ENCODE results near the gene GIPC3.
A peak's percentile ranks its signal among the peaks of the same experiment; 100 is the strongest.
"Not testable (repeated sequence)": the region's sequence is repeated elsewhere in the genome, so short reads cannot be mapped to it uniquely, and the experiment has no call there.

The GIPC3 gene

DNA sequence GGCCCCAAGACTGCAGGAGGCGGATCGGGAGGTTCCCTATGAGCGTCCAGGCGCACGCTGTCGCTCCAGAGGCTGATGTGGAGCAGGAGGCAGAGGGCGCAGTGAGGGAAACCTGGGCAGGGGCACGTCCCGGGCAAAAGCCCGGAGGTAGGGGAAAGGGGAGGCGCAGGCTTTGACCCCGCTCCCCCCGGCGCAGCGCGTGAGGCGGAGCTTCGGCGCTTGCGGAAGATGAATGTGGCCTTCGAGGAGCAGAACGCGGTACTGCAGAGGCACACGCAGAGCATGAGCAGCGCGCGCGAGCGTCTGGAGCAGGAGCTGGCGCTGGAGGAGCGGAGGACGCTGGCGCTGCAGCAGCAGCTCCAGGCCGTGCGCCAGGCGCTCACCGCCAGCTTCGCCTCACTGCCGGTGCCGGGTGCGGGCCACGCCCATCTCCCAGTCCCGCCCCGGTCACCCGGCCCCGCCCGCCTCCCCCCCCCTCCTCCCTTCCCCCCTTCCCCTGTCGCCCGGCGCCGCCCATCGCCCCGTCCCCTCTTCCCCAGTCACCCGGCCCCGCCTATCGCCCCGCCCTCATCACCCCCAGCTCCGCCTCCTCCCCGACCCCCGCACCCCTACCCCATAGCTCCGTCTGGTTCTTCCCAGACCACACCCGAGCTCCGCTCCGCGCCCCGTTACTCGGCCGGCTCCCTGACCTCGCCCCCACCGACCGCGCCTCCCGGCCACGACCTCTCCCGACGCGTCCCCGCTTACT is 8.4 kb upstream of the GIPC3 start:
- DNase-seq (ENCODE audit: low read depth in 2 of 2): no peak

DNA sequence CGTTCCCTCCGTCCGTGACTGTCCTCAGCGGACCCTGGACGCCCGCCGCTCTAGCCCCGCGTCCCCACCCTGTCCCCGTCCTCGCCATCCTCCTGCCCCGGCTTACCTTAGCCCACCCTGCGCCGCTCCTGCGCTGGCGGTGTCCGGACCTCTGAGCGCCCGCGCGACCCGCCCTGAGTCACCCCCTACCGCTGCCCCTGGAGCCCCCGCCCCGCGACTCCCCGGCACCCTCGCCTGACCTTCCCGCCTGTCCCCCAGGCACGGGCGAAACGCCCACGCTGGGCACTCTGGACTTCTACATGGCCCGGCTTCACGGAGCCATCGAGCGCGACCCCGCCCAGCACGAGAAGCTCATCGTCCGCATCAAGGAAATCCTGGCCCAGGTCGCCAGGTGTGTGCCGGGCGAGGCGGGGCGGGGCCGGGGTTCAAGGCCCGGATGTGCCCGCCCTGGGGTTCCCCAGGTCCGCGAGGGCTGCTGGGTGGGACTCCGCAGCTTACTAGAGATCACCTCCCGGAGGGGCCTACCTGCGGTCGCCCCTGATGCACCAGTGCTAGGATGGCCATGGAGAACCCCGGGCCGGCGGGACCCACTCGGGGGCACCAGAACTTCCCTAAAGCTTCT is 7.4 kb upstream of the GIPC3 start:
- DNase-seq (ENCODE audit: low read depth in 2 of 2): no peak

DNA sequence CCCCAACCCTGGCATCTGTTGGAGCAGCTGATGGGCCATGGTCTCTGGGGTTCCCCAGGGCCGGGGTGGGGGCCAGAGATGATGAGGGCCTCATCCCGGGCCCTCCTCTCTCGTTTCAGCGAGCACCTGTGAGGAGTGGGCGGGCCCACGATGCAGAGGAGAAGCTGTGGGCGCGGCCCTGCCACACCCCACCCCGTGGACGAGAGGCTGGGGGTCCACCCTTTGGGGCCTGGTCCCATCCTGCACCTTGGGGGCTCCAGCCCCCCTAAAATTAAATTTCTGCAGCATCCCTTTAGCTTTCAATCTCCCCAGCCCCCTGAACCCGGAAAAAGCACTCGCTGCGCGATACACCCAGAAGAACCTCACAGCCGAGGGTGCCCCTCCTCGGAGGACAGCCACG is 6.9 kb upstream of the GIPC3 start:
- DNase-seq (ENCODE audit: low read depth in 2 of 2): no peak

DNA sequence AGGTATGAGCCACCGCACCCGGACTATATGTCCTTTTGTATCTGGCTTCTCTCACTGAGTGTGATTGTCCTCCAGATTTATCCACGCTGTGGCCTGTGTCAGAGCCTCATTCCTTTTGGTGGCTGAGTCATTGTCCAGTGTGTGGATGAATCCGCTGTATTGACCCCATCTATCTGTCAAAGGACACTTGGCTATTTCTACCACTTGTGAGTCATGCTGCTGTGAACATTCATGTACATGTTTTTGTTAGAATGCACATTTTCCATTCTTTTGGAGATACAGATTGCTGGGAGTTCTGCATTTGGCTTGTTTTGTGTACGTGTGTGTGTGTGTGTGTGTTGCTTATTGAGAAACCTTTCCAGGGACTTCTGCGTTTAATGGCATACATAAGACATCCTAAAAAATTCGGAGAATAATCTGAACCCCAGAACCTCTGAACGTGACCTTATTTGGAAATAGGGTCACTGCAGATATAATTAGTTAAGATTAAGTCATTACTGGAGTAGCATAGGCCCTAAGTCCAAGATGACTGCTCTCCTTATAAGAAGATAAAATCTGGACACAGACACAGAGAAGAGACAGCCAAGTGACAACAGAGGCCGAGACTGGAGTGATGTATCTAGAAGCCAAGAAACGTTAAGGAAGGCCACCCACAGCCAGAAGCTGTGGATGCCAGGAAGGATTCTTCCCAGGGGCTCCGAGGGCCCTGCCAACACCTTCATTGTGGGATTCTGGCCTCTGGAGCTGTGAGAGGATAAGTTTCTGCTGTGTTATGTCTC is 4.9 kb upstream of the GIPC3 start:
- no peak for DNase-seq (ENCODE audit: low read depth in 2 of 2)

DNA sequence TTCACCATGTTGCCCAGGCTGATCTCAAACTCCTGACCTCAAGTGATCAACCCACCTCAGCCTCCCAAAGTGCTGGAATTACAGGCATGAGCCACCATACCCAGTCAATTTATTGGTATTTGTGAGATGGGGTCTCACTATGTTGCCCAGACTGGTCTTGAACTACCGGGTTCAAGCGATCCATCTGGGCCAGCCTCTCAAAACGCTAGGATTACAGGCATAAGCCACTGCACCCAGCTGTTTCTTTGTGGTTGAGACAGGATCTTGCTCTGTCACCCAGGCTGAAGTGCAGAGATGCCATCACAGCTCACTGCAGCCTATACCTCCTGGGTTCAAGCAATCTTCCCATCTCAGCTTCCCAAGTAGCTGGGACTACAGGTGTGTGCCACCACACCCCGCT is 3.5 kb upstream of the GIPC3 start:
- not testable (repeated sequence) for DNase-seq (ENCODE audit: low read depth in 2 of 2)

DNA sequence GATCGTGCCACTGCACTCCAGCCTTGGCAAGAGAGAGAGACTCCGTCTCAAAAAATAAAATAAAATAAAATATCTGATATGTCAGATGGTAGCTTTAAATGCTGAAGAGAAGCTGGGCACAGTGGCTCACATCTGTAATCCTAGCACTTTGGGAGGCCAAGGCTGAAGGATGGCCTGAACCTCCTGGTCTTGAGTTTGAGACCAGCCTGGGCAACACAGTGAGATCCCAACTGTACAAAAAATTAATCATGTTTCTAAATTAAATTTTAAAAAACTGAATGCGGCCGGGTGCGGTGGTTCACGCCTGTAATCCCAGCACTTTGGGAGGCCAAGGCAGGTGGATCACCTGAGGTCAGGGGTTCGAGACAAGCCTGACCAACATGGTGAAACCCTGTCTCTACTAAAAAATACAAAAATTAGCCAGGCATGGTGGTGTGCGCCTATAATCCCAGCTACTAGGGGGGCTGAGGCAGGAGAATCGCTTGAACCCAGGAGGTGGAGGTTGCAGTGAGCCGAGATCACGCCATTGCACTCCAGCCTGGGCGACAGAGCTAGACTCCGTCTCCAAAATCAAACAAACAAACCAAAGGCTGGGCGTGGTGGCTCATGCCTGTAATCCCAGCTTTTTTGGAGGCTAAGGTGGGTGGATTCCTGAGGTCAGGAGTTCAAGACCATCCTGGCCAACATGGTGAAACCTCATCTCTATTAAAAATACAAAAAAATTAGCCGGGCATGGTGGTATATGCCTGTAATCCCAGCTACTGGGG is 1.1 kb upstream of the GIPC3 start:
- not testable (repeated sequence) for DNase-seq (ENCODE audit: low read depth in 2 of 2)

DNA sequence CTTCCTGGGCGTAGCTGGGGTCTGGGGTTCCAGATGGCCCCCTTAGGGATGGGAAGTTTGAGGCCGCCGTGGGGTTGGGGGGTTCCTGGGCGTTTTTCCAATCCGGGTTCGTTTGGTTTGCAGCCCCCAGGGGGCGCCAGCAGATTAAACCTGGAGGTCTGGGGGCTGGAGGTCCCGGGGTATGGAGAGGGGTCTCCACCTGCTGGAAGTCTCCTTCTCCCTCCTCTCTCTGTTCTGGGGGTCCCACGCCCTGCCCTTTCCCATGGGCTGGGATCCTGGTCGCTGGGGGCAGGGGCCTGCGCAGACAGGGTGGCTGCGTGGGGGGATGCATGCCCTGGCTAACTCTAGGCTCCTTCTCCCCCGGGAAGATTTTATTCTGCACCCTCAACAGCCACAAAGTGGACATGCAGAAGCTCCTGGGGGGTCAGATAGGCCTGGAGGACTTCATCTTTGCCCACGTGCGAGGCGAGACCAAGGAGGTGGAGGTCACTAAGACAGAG is 899 bp downstream of the GIPC3 start:
- peak in 1 of 2 donors; percentile 28 for DNase-seq (ENCODE audit: low read depth in 2 of 2)

DNA sequence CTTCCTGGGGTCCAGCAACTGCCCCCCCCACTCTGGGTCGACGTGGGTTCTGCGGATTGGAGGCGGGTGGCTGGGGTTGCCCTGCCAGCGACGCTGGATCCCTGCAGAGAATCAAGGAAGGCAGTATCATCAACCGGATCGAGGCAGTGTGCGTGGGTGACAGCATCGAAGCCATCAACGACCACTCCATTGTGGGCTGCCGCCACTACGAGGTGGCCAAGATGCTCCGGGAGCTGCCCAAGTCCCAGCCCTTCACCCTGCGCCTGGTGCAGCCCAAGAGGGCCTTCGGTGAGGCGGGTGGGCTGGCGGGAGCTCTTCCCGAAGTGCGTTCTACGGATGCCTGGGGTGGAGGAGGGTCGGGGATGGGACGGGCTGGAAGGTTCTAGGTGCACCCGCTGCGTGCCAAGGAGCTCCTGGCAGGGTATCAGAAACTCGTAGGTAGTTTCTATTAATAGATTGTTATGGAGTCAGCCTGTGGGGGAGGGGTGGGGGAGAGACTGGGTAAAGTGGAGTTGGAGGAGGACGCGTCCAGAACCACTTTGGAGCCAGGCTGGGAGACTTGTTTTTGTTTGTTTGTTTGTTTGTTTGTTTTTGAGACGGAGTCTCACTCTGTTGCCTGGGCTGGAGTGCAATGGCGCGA is 1.5 kb downstream of the GIPC3 start:
- DNase-seq (ENCODE audit: low read depth in 2 of 2): no peak

DNA sequence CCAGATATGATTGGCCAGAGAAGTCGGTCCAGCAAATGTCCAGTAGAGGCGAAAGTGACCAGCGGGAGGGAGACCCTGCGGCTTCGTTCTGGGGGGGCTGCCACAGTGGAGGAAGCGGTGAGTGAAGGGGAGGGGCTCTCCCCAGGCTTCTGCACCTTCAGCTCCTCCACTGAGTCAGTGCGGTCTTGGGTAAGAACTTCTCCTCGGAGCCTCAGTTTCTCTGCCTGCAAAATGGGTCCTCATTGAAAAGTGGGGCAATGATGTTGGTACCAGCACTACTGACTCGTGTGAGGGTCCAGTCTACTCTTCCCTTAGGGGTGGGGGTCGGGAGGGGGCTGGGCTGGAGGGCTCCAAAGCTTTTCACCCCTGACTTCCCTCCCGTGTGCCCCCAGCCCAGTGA is 4.2 kb downstream of the GIPC3 start:
- no peak for DNase-seq (ENCODE audit: low read depth in 2 of 2)

DNA sequence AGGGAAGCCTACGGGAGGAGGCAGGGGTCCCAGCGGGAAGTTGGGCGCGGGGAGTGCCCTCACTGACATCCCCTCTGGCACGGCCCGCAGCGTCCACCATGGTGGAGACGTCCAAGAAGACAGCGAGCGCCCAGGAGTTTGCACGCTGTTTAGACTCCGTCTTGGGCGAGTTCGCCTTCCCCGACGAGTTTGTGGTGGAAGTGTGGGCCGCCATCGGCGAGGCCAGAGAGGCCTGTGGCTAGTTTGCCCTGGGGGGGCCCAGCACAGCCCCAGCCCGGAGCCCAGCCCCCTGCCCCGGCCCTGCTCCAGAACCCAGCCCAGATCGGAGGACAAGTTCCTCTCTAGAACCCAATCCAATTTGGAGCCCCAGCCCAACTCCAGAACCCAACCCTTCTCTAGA is 4.7 kb downstream of the GIPC3 start:
- DNase-seq (ENCODE audit: low read depth in 2 of 2): no peak

DNA sequence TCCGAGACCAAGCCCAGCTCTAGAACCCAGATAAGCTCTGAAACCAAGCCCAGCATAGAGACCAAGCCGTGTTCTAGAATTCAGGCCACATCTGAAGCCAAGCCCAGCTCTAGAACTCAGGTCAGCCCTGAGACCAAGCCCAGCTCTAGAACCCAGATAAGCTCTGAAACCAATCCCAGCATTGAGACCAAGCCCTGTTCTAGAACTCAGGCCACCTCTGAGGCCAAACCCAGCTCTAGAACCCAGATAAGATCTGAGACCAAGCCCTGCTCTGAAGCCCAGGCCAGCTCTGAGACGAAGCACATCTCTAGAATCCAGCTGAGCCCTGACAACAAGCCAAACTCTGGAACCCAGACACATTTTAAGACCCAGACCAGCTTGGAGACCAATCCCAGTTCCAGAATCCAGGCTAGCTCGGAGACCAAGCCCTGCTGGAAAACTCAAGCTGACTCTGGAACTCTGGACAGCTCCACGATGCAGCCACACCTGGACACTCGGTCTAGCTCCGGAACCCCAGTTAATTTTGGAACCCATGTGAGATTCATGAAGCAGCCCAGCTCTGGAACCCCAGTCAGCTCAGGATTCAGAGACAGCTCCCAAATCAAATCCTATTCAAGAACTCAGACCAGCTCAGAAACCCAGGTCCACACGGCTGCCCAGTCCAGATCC is 5.8 kb downstream of the GIPC3 start:
- DNase-seq (ENCODE audit: low read depth in 2 of 2): no peak

DNA sequence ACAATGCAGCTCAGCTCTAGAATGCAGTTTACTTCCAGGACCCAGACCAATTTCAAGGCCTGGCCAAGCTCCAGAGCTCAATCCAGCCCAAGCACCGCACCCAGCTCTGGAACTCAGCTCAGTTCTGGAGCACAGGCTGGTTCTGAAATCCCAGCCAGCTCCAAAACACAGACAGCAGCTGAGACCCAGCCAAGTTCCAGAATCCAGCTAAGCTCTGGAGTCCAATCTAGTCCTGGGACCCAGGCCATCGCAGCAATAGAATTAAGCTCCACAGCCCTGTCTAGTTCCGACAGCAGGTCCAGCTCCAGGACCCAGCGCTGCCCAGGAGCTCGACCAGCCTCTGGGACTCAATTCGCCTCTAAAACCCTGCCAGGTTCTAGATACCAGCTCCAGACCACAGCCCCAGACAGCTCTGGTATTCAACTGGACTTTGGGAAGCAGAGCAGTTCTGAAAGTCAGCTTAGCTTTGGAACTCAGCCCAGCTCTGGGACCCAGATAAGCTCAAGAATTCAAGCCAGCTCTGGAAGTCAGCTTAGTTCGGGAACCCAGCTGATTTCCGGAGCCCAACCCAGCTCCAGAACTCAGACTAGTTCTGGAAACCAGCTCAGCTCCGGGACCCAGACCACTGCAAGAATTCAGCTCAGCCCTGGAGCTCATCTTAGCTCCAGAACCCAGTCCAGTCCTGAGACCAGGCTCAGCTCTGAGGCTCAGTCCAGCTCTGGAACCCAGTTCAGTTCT is 6.8 kb downstream of the GIPC3 start:
- DNase-seq (ENCODE audit: low read depth in 2 of 2): no peak

DNA sequence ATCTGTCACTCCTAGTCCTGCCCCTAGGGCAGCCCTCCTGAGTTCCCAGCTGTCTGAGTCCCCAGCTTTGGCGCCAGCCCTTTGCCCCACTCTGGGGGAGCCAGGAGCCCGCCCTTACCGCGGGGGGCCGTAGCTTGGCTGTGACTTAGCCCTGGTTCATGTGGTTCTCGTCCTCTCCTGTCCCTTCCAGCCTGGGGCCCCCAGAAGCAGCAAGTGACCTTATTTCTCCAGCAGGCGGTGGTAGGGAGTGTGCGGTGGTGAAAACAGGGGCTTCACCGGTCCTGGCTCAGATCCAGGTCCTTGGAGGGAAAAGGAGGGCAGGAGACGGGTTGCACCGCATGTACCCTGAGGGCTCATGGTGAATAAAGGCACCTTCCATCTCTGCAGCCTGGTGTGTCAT is 7.9 kb downstream of the GIPC3 start:
- no peak for DNase-seq (ENCODE audit: low read depth in 2 of 2)

DNA sequence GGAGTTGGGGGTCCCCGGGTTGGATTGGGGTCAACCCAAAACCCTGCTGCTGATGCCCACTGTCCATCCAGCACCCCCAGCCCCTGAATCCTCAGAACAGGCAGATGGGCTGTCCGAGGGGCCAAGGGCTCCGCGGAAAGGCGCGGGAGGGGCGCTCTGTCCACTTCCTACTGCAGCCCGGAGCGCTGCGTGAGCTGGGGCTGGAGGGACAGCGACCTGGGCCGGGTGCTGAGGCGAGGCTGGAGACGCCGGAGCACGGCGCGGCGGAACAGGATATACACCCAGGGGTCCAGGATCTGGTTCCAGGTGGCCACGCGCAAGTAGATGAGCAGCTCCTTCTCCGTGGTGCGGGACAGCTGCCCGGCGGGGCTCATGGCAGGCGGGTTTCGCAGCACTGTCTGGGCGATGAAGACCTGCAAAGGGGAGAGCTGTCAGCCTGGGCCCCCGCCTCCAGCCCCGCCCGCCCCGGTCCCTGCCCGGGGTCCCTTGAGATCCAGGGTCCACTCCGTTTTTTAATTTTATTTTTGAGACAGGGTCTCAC is 10.3 kb downstream of the GIPC3 start:
- no peak for DNase-seq (ENCODE audit: low read depth in 2 of 2)

DNA sequence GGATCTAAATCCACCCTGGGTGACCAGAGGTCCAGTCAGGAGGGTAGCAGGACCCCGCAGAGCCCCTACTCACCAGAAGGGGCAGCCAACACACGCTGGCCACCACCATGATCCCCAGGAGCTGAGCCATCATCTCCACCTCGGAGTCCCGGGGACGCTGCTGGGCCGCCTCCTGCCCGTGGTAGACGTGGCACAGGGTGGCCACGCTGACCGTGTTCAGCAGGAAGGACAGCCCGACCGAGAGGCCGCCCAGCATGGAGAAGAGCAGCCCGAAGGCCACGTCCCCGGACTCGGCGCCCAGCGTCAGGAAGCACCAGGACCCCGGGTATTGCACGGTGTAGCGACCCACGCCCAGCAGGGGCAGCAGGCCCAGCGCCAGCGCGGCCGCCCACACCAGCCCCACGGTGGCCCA is 14.5 kb downstream of the GIPC3 start:
- DNase-seq (ENCODE audit: low read depth in 2 of 2): no peak

DNA sequence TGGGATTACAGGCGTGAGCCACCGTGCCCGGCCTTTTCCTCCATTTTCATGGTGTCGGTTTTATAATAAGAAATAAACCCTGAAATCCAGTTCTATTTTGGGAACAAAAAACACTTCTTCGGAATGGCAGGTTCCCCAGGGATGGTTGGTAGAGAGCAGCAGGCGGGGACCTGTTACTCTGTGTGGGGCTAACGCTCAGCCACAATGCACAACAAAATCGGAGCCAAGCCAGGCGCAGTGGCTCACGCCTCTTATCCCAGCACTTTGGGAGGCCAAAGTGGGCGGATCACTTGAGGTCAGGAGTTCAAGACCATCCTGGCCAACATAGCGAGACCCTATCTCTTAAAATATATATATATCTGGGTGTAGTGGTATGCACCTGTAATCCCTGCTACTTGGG is 15.7 kb downstream of the GIPC3 start:
- no peak for DNase-seq (ENCODE audit: low read depth in 2 of 2)

DNA sequence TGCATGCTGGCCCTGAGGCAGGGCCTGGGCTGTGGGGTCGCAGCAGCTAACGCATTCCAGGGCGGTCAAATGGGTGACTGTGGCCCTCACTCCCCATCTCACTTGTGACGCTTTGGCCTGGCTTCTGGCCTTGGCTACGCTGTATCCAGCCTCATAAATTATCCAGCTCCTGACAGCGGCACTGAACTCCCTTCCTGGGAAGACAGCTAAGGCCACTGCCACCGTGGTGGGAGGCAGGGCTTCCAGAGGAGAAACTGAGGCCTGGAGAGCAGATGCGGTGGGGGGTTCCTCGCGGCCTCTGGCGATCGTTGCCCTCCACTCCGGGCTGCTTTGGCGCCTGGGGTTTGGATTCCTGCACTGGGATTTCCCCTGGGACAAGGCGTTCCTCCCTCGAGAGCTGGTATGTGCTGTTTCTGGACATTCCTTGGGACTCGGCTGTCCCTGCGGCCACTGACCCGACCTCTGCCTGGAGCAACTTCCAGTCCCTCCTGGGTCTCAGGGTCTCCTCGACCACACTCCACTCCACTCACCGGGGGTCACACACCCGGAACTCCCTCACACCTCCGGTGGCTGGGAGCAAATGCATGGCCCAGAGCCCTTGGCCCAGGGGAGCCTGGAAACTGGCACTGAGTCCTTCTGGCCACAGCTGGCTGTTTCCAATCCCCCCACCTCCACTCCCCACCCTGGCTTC is 18.0 kb downstream of the GIPC3 start:
- DNase-seq (ENCODE audit: low read depth in 2 of 2): no peak

DNA sequence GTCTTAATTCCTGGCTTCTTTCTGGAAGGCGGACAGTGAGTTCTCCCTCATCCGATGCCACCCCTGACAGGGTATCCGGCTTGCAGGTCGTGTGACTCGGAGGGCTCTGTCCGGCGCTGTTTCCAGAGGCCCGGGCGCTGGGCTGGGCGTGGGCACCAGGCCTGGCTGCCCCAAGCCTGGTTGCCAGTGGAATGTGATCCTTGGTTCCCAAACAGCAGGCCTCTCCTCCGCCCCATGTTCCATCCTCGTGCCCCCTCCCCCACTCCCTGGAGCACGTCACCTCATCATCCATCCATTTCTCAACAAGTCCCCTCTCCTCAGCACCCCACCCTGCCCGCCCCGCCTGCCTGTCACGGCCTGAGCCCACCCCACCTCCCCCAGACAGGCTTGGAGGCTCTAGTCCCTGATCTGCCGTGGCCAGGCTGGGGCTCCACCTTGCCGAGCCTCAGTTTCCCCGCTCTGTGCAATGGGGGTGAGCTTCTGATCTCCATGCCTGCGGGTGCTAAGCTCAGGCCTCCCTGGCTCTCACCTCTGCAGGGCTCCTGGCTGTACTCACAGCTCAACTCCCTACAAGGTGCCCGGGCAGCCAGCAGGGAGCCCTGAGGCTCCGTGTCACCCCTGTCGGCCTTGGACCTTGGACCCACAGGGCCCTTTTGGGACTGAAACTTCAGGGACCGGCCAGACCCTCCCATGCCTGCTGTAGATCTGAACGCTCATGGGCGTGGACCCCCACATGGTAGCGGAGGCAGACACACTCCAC is 19.1 kb downstream of the GIPC3 start:
- DNase-seq (ENCODE audit: low read depth in 2 of 2): no peak

DNA sequence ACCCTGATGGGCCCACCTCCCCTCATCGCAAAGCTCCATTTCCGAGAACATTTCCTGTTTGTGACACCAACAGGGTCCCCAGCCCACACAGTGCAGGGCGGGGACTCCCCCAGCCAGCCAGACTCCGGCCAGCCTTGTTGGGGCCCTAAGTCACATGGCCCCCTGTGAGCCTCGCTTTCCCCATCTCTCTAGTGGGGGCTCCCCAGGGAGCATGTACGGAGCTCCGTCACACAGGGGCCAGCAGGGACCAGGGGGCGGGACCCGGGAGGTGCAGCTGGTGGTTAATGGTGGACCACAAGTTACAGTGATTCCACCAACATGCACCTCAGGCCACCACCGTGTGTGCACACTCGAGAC is 19.7 kb downstream of the GIPC3 start:
- no peak for DNase-seq (ENCODE audit: low read depth in 2 of 2)
